Measurements from ENCODE around the gene SPTBN4.
"Not testable (repeated sequence)": the region's sequence is repeated elsewhere in the genome, so short reads cannot be mapped to it uniquely, and the experiment has no call there.

SPTBN4 gene

GRCh38 chr19:40442328-40443130 is 24.3 kb upstream of the SPTBN4 start:
- no peak for DNase-seq

- DNase-seq: peak; percentile 93 to 98 (median 95)
Measured at GRCh38 chr19:40443131-40443999, 23.4 kb upstream of the SPTBN4 start.

GRCh38 chr19:40444000-40444824 is 22.6 kb upstream of the SPTBN4 start, which contains the start of gene SERTAD3:
Gene SERTAD3 (minus strand): TSS chr19:40444335. CDS start chr19:40442080, 2,255 bp downstream.
- peak; percentile 91 to 98 (median 92) for DNase-seq

GRCh38 chr19:40444825-40445312 is 21.9 kb upstream of the SPTBN4 start:
- no peak for DNase-seq

GRCh38 chr19:40445780-40446262 is 21.0 kb upstream of the SPTBN4 start:
- DNase-seq: no peak

GRCh38 chr19:40446263-40446784 is 20.5 kb upstream of the SPTBN4 start:
- DNase-seq: no peak

- DNase-seq: no peak
Measured at GRCh38 chr19:40449506-40449905, 17.3 kb upstream of the SPTBN4 start.

- DNase-seq: no peak
Measured at GRCh38 chr19:40450664-40451063, 16.1 kb upstream of the SPTBN4 start.

- no peak for DNase-seq
Measured at GRCh38 chr19:40452016-40452415, 14.8 kb upstream of the SPTBN4 start.

- no peak for DNase-seq
Measured at GRCh38 chr19:40453151-40453735, 13.6 kb upstream of the SPTBN4 start.

- not testable (repeated sequence) for DNase-seq
Measured at GRCh38 chr19:40453943-40454342, 12.9 kb upstream of the SPTBN4 start.

GRCh38 chr19:40457048-40457447 is 9.8 kb upstream of the SPTBN4 start:
- no peak for DNase-seq

GRCh38 chr19:40457953-40458596 is 8.7 kb upstream of the SPTBN4 start:
- DNase-seq: no peak

GRCh38 chr19:40458597-40458974 is 8.2 kb upstream of the SPTBN4 start:
- DNase-seq: no peak

- DNase-seq: no peak
Measured at GRCh38 chr19:40460185-40460584, 6.6 kb upstream of the SPTBN4 start.

GRCh38 chr19:40461669-40462221 is 5.1 kb upstream of the SPTBN4 start:
- no peak for DNase-seq

GRCh38 chr19:40463587-40464037 is 3.2 kb upstream of the SPTBN4 start:
- not testable (repeated sequence) for DNase-seq

- DNase-seq: peak; percentile 13 to 60 (median 42)
Measured at GRCh38 chr19:40464059-40465024, 2.5 kb upstream of the SPTBN4 start.

- no peak for DNase-seq
Measured at GRCh38 chr19:40465025-40465556, 1.7 kb upstream of the SPTBN4 start.

Measured in activated naive CD4-positive, alpha-beta T cell (primary cell).